GM20431 (cell line): ENCODE results near the gene CENPC.

ENCODE experiments used
- in situ Hi-C: fragments of 300-500 bp; cut with MseI, MboI; formaldehyde crosslinking; loops from one replicate; pipeline ENCODE4 v1.15.0; 2020; ENCODE audit warnings: low sequenced_read_pairs; ENCODE audit not compliant: unreplicated experiment

Gene CENPC

GRCh38 chr4:67437974-67438713, 107.2 kb downstream of the CENPC start:
- in situ Hi-C loops, result no loop called here

- in situ Hi-C loops, result no loop called here
Observed at GRCh38 chr4:67436742-67437141, 108.6 kb downstream of the CENPC start.

- in situ Hi-C loops, result no loop called here
Observed at GRCh38 chr4:67430989-67431388, 114.3 kb downstream of the CENPC start.

GRCh38 chr4:67428819-67429218, 116.5 kb downstream of the CENPC start:
- in situ Hi-C loops, result no loop called here
